ENCODE measurements around the gene TRIOBP. TPM values are rescaled to one million over a fixed set of nuclear protein-coding genes. Genes with fewer than 3 reads are reported as not detected.

TRIOBP gene
- total RNA-seq, 2 experiments from 2014 or later: 31.1 to 31.6 TPM

DNA sequence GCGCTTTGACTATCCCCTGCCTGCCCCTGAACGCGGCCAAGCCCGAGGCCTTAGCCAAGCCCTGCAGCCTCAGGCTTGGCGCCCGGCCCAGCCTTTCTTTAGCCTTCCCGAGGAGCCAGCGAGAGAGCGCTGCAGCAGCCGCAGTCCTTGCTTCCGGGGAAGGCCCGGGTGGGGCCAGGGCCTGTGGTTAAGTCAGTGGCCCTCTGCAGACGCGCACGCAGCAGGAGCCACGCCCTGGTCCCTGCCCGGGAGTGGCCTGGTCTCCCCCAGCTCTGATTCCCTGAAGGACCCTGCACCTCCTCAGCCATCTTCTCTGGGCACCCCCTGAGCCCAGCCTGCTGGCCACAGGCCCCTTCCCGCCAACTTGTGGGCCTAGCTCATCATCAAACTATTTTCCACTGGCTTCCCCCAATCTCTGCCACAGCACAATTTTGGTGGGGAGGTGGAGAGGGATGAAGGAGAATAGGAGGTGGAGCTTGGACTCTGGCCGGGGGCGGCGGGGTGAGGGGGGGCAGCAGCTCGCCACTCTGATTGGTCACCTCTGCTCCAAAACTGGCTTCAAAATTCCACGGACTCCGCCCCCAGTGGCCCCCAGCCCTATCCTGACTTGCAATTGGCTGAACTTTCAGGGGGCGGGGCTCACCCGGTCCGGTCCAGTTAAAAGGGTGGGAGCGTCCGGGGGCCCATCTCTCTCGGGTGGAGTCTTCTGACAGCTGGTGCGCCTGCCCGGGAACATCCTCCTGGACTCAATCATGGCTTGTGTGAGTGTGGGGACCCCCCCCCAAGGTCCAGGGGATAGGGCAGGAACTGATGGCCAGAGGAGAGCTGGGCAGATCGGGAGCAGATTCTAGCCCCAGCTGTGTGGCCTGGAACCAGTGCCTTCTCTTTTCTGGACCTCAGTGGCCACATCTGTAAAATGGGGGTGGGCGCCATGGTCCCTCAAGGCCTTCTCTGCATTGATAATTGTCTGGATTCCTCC lies 21.6 kb upstream of the TRIOBP start, which contains the start of gene LGALS1:
LGALS1 (plus strand) TSS at position 686 of the 979 bp plus-strand sequence; CDS start at position 753, 67 bp downstream.
- Histone ChIP-seq H3K4me2 (ENCODE audit: low read length) (peak within 1 kb of the TSS; percentile 88), H3K4me3 (ENCODE audit: low read depth, low read length, poor library complexity, severe bottlenecking) (peak within 1 kb of the TSS; percentile 63), H3K36me3 (ENCODE audit: insufficient read depth, low read length) (no peaks in the 10 kb centered on the region), H3K9me3 (ENCODE audit: low read length) (no peaks in the 10 kb centered on the region), H3K4me1 (ENCODE audit: insufficient read depth, low read length, poor library complexity, severe bottlenecking) (peaks cover 44% of the 10 kb centered on the region), H3K9me2 (ENCODE audit: insufficient read depth, low read length) (no peaks in the 10 kb centered on the region), H3K79me2 (ENCODE audit: insufficient read depth, low read depth, low read length) (no peaks in the 10 kb centered on the region), H4K20me1 (ENCODE audit: insufficient read depth, low read length) (no peaks in the 10 kb centered on the region), H2AFZ (ENCODE audit: low read length) (peak within 1 kb of the TSS; percentile 67; the same call in 1 of the 2 replicates), H3K27ac (ENCODE audit: low read depth, low read length, poor library complexity, severe bottlenecking) (peak within 1 kb of the TSS; percentile 80)
- peak; percentile 47 for DNase-seq (ENCODE audit: low spot score)
- intact Hi-C loops (cut with micrococcal nuclease; ENCODE audit: unreplicated experiment): loop anchor here (5.0 kb wide), 1 partner anchor 68 kb away; the partner anchor contains the start of gene GGA1
- TF ChIP-seq, protein P1, sequence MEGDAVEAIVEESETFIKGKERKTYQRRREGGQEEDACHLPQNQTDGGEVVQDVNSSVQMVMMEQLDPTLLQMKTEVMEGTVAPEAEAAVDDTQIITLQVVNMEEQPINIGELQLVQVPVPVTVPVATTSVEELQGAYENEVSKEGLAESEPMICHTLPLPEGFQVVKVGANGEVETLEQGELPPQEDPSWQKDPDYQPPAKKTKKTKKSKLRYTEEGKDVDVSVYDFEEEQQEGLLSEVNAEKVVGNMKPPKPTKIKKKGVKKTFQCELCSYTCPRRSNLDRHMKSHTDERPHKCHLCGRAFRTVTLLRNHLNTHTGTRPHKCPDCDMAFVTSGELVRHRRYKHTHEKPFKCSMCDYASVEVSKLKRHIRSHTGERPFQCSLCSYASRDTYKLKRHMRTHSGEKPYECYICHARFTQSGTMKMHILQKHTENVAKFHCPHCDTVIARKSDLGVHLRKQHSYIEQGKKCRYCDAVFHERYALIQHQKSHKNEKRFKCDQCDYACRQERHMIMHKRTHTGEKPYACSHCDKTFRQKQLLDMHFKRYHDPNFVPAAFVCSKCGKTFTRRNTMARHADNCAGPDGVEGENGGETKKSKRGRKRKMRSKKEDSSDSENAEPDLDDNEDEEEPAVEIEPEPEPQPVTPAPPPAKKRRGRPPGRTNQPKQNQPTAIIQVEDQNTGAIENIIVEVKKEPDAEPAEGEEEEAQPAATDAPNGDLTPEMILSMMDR (conservative IDR thresholded peaks at IDR 0.05; ENCODE audit: low read length): no peak
- no peak for TF ChIP-seq EZH2phosphoT487 (IDR thresholded peaks at IDR 0.05; ENCODE audit: borderline replicate concordance, low read depth, low read length)
- ChIA-PET POLR2A (interaction anchor here (0.6 to 2.0 kb wide), 4 partner anchors 11 to 97 kb away, joined by 3 to 5 read pairs (median 4); partner anchors contain the start of gene PDXP), CTCF (ENCODE audit: unreplicated experiment) (no interaction called here)
- no TSS peak for BruUV-seq (replicated peaks)

DNA sequence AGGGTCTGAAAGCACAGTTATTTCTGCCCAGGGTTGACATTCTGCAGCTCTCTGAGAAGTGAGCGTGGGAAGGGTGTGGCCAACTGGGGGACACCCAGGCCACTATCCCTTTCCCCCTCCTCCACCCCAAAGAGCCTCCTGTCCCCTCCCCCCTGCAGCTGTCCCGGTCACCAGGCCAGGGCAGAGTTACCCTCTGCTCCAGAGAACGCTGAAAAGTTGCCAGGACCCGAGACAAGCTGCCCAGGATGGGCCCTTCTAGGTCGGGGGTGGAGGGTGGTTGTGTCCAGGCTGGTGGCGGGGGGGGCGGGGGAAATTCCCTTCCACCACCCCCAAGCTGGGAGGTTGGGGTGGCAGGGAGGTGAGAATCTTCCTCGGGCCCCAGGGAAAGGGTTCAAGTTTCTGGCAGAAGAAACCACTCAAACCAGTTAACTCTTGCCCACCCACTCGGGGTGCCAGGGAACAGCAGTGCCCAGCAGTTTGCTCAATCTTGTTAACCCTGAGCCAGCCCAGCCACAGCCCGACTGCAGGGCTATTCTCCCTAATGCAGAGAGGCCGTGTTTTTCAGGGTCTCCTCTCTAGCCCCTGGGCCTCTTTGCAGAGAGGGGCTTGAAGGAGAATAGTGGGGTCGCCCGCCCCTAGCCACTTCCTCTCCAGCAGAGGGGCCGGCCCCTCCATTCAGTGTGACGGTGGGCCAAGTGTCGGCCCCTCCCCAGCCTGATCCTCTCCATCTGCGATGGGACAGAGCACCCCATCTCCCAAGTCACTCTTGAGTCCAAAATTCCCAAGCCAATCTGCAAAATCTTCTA lies 20.7 kb upstream of the TRIOBP start:
- Histone ChIP-seq H4K20me1 (ENCODE audit: insufficient read depth, low read length) (no peaks in the 10 kb centered on the region), H3K9me2 (ENCODE audit: insufficient read depth, low read length) (no peaks in the 10 kb centered on the region), H3K36me3 (ENCODE audit: insufficient read depth, low read length) (no peaks in the 10 kb centered on the region), H2AFZ (ENCODE audit: low read length) (peak overlapping the region; percentile 53; the same call in 1 of the 2 replicates), H3K27ac (ENCODE audit: low read depth, low read length, poor library complexity, severe bottlenecking) (peak overlapping the region; percentile 80), H3K79me2 (ENCODE audit: insufficient read depth, low read depth, low read length) (no peaks in the 10 kb centered on the region), H3K4me1 (ENCODE audit: insufficient read depth, low read length, poor library complexity, severe bottlenecking) (peaks cover 46% of the 10 kb centered on the region), H3K4me3 (ENCODE audit: low read depth, low read length, poor library complexity, severe bottlenecking) (peak overlapping the region; percentile 63), H3K4me2 (ENCODE audit: low read length) (peak overlapping the region; percentile 88), H3K9me3 (ENCODE audit: low read length) (no peaks in the 10 kb centered on the region)
- peak; percentile 13 for DNase-seq (ENCODE audit: low spot score)
- ChIA-PET CTCF (ENCODE audit: unreplicated experiment) (interaction anchor here (0.6 kb wide), 1 partner anchor 138 kb away, joined by 5 read pairs; no protein-coding TSS in a partner anchor), POLR2A (interaction anchor here (1.1 to 2.0 kb wide), 3 partner anchors 10 to 18 kb away, joined by 3 to 5 read pairs (median 3); partner anchors contain the start of genes NOL12 and PDXP)
- BruUV-seq (replicated peaks): no TSS peak
- intact Hi-C loops (cut with micrococcal nuclease; ENCODE audit: unreplicated experiment): loop anchor here (5.0 kb wide), 1 partner anchor 69 kb away; the partner anchor contains the start of gene GGA1
- TF ChIP-seq EZH2phosphoT487 (IDR thresholded peaks at IDR 0.05; ENCODE audit: borderline replicate concordance, low read depth, low read length): no peak
- TF ChIP-seq, protein P1 (conservative IDR thresholded peaks at IDR 0.05; ENCODE audit: low read length): no peak
